Ishikawa (cell line): ENCODE measurements around the gene CLNK.

ENCODE experiments used
- CREB1 ChIP-seq: IDR thresholded peaks from 2 replicates; pipeline ENCODE4 v1.6.1; 2012; ENCODE audit warnings: low read depth
- EP300 ChIP-seq: IDR thresholded peaks from 2 replicates; pipeline ENCODE4 v1.6.1; 2012; ENCODE audit warnings: borderline replicate concordance
- RAD21 ChIP-seq: IDR thresholded peaks from 2 replicates; pipeline ENCODE4 v1.6.1; 2012; ENCODE audit warnings: low read depth
- TEAD4 ChIP-seq: IDR thresholded peaks from 2 replicates; pipeline ENCODE4 v1.6.1; 2012
- TF ChIP-seq, protein P1 (sequence below): IDR thresholded peaks from 2 replicates; pipeline ENCODE4 v1.6.1; 2012
- TF ChIP-seq, protein P2 (sequence below): IDR thresholded peaks from 2 replicates; pipeline ENCODE4 v1.6.1; 2012; ENCODE audit warnings: low read depth, mild to moderate bottlenecking

DNA sequence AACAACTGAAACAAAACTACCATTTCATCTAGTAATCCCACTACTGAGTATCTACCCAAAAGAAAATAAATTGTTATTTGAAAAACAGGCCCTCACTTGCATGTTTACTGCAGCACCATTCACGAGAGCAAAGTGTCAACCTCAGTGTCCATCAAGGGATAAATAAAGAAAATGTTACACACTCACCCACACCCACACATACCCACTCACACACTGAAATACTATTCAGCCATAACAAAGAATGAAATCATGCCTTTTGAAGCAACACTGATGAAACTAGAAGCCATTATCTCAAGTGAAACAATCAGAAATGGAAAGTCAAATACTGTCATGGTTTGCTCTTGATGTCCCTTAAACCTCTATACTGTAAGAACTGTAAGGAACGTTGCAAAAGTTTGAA is 44.8 kb upstream of the CLNK start:
- TF ChIP-seq, protein P1, sequence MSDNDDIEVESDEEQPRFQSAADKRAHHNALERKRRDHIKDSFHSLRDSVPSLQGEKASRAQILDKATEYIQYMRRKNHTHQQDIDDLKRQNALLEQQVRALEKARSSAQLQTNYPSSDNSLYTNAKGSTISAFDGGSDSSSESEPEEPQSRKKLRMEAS = no peak
- TF ChIP-seq TEAD4 (no peak), RAD21 (no peak), EP300 (no peak), CREB1 (no peak)
- TF ChIP-seq, protein P2, sequence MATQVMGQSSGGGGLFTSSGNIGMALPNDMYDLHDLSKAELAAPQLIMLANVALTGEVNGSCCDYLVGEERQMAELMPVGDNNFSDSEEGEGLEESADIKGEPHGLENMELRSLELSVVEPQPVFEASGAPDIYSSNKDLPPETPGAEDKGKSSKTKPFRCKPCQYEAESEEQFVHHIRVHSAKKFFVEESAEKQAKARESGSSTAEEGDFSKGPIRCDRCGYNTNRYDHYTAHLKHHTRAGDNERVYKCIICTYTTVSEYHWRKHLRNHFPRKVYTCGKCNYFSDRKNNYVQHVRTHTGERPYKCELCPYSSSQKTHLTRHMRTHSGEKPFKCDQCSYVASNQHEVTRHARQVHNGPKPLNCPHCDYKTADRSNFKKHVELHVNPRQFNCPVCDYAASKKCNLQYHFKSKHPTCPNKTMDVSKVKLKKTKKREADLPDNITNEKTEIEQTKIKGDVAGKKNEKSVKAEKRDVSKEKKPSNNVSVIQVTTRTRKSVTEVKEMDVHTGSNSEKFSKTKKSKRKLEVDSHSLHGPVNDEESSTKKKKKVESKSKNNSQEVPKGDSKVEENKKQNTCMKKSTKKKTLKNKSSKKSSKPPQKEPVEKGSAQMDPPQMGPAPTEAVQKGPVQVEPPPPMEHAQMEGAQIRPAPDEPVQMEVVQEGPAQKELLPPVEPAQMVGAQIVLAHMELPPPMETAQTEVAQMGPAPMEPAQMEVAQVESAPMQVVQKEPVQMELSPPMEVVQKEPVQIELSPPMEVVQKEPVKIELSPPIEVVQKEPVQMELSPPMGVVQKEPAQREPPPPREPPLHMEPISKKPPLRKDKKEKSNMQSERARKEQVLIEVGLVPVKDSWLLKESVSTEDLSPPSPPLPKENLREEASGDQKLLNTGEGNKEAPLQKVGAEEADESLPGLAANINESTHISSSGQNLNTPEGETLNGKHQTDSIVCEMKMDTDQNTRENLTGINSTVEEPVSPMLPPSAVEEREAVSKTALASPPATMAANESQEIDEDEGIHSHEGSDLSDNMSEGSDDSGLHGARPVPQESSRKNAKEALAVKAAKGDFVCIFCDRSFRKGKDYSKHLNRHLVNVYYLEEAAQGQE = no peak
